Left lung (tissue), 10 donors: ENCODE data around the gene KCTD5. TPM values are rescaled to one million over a fixed set of nuclear protein-coding genes. Genes with fewer than 3 reads are reported as not detected.
"Not testable (repeated sequence)": the region's sequence is repeated elsewhere in the genome, so short reads cannot be mapped to it uniquely, and the experiment has no call there.

Experiments
- ATAC-seq: fragments of 200-7000 bp; cut with Tn5 transposase; one replicate; pipeline ENCODE4 v1.9.1; 2020; ENCODE audit warnings: moderate library complexity
- DNase-seq, 4 donors: peaks; one replicate each; pipeline ENCODE4 v3.0.0-alpha.2; 2013 to 2020
- H3K27ac ChIP-seq, 2 donors: fragments of 200-600 bp; sonication (generic) in 1 of 2; one replicate each; pipeline versions ENCODE4 v1.5.0 to v1.8.0; 2020 to 2021
- H3K27me3 ChIP-seq, 2 donors: fragments of 200-600 bp; sonication (generic) in 1 of 2; one replicate each; pipeline versions ENCODE4 v1.5.0 to v1.8.0; 2020 to 2021
- H3K36me3 ChIP-seq, 2 donors: fragments of 200-600 bp; sonication (generic) in 1 of 2; one replicate each; pipeline versions ENCODE4 v1.5.0 to v1.8.0; 2020 to 2021
- H3K4me1 ChIP-seq, 2 donors: fragments of 200-600 bp; one replicate each; pipeline ENCODE4 v1.8.0; 2021
- H3K4me3 ChIP-seq, 2 donors: fragments of 200-600 bp; sonication (generic) in 1 of 2; one replicate each; pipeline versions ENCODE4 v1.5.0 to v1.8.0; 2020 to 2021; ENCODE audit warnings: mild to moderate bottlenecking in 1 of 2
- H3K9me3 ChIP-seq, 2 donors: fragments of 200-600 bp; sonication (generic) in 1 of 2; one replicate each; pipeline versions ENCODE4 v1.5.0 to v1.8.0; 2020 to 2021
- intact Hi-C, 2 donors: fragments of 100-400 bp; cut with DNase I; formaldehyde crosslinking; loops; one replicate each; pipeline versions ENCODE4 v1.11.2 to v1.14.2; 2022
- polyA plus RNA-seq, 6 donors: library from polyadenylated mRNA; unstranded; fragments of 120-200 nt; gene quantifications; one replicate each; pipeline ENCODE4 v1.2.1, GENCODE V29; 2013; ENCODE audit not compliant: insufficient read length in 6 of 6
- total RNA-seq, 2 donors: library from RNA; stranded (reverse); fragmentation: NEBNext Ultra II Directional; extraction: Animal tissue kit (Norgen Biotek cat#: 25700); gene quantifications; one replicate each; pipeline ENCODE4 v1.2.1, GENCODE V29; 2021
- TF ChIP-seq, protein P1 (sequence below), 2 donors: fragments of 200-600 bp; sonication (generic) in 1 of 2; IDR thresholded peaks; one replicate each; pipeline versions ENCODE4 v1.5.0 to v1.8.0; 2021; ENCODE audit warnings: antibody characterized with exemption in 2 of 2
- donor health status: DM: no; HTN: yes; CAD: no.
- donor health status: DM: no; HTN: no; CAD: no.

KCTD5 gene
- total and polyA plus RNA-seq, 8 donors = 18.4 to 28.3 (median 21.4) TPM

DNA sequence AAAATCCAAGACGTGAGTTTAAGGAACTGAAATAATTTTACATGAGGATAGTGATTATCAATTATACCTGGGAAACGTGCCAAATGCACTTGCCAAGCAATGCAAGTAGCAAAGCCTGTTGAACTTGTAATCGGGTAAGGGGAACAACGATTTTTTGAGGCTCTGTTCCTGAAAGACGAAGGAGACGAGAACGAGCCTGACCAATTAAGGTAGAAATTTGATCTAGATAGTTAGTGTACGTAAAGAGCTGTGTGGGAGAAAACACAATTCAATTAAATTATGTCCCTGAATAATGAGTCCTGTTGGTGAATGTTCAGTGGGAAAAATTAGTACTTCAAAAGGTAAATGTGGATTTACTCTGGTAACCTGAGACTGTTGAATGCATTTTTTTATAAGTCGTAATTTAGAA lies 17.7 kb upstream of the KCTD5 start:
- H3K4me3 ChIP-seq = no peak overlapping the region
- H3K9me3 ChIP-seq = no peaks in the 10 kb centered on the region
- TF ChIP-seq, protein P1, sequence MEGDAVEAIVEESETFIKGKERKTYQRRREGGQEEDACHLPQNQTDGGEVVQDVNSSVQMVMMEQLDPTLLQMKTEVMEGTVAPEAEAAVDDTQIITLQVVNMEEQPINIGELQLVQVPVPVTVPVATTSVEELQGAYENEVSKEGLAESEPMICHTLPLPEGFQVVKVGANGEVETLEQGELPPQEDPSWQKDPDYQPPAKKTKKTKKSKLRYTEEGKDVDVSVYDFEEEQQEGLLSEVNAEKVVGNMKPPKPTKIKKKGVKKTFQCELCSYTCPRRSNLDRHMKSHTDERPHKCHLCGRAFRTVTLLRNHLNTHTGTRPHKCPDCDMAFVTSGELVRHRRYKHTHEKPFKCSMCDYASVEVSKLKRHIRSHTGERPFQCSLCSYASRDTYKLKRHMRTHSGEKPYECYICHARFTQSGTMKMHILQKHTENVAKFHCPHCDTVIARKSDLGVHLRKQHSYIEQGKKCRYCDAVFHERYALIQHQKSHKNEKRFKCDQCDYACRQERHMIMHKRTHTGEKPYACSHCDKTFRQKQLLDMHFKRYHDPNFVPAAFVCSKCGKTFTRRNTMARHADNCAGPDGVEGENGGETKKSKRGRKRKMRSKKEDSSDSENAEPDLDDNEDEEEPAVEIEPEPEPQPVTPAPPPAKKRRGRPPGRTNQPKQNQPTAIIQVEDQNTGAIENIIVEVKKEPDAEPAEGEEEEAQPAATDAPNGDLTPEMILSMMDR (IDR thresholded peaks at IDR 0.05) = no peak
- H3K27me3 ChIP-seq = no peaks in the 10 kb centered on the region
- ATAC-seq (no peak), DNase-seq (peak in 2 of 4 donors; percentile 36 to 67)
- no peak overlapping the region for H3K27ac ChIP-seq
- H3K4me1 ChIP-seq = no peaks in the 10 kb centered on the region
- peaks cover 0 to 54% of the 10 kb centered on the region in 2 donors for H3K36me3 ChIP-seq
- intact Hi-C loops = no loop called here

DNA sequence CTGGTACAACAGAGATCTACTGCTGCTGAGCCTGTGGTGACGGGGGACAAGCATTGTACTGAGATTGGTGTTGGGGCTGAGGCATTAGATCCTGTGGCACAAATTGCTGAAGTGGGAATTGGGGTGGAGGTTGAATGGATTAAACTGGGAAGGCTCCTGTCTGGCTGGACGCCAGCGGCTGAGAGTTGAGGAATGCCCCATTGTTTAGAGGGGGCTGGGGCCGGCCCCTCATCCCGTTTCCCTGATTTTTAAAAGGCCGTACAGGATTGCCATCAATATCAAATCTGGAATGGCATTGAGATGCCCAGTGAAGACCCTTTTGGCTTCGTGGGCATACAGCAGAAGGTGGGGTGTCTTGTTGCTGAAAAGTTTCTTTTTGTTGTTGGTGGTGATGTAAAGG lies 15.7 kb upstream of the KCTD5 start:
- H3K4me3 ChIP-seq, DNase-seq, H3K27me3 ChIP-seq, H3K9me3 ChIP-seq, intact Hi-C loops, ATAC-seq, H3K27ac ChIP-seq: not testable (repeated sequence)
- H3K36me3 ChIP-seq = peaks cover 0 to 54% of the 10 kb centered on the region in 2 donors
- peaks cover under 1 to 15% of the 10 kb centered on the region in 2 donors for H3K4me1 ChIP-seq

DNA sequence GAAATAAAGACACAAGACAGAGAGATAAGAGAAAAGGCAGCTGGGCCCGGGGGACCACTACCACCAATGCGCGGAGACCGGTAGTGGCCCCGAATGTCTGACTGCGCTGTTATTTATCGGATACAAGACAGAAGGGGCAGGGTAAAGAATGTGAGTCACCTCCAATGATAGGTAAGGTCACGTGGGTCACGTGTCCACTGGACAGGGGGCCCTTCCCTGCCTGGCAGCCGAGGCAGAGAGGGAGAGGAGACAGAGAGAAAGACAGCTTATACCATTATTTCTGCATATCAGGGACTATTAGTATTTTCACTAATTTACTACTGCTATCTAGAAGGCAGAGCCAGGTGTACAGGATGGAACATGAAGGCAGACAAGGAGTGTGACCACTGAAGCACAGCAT lies 12.7 kb upstream of the KCTD5 start:
- H3K27me3 ChIP-seq, H3K4me3 ChIP-seq, DNase-seq, intact Hi-C loops, ATAC-seq, H3K9me3 ChIP-seq, H3K27ac ChIP-seq: not testable (repeated sequence)
- H3K36me3 ChIP-seq = peaks cover 0 to 43% of the 10 kb centered on the region in 2 donors
- H3K4me1 ChIP-seq = peaks cover 8 to 33% of the 10 kb centered on the region in 2 donors

DNA sequence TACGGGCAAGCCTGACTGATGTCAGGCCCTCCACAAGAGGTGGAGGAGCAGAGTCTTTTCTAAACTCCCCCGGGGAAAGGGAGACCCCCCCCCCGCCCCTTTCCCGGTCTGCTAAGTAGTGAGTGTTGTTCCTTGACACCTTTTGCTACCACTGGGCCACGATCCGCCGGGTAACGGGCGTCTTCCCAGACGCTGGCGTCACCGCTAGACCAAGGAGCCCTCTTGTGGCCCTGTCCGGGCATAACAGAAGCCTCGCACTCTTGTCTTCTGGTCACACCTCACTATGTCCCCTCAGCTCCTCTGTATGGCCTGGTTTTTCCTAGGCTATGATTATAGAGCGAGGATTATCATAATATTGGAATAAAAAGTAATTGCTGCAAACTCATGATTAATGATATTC lies 12.3 kb upstream of the KCTD5 start:
- H3K27me3 ChIP-seq, intact Hi-C loops, ATAC-seq, H3K9me3 ChIP-seq, H3K4me3 ChIP-seq, H3K27ac ChIP-seq: not testable (repeated sequence)
- peaks cover 0 to 43% of the 10 kb centered on the region in 2 donors for H3K36me3 ChIP-seq
- H3K4me1 ChIP-seq = peaks cover 8 to 37% of the 10 kb centered on the region in 2 donors
- DNase-seq = peak in 2 of 4 donors; percentile 71 to 90
- TF ChIP-seq, protein P1 (IDR thresholded peaks at IDR 0.05) = peak; percentile 53 to 71

DNA sequence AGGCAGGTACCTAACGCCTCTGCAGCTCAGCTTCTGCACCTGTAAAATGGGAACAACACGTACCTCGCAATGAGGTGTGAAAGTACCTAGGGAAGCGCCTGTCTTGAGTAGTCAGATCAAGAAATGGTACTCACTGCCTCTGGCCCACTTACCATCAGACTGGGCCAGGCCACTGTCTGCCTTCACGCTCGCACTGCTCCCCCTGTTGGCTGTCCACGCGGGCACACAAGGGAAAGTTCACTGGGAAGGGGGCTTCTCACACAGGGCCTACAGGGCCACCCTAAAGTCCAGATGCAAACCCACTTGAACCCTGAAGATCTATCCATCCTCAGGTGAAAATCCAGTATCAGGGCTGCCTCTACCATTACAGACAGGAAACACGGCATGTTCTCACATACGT lies 11.1 kb upstream of the KCTD5 start:
- H3K9me3 ChIP-seq, H3K4me3 ChIP-seq, H3K27me3 ChIP-seq, ATAC-seq, DNase-seq, intact Hi-C loops, H3K27ac ChIP-seq: not testable (repeated sequence)
- H3K36me3 ChIP-seq = peaks cover 0 to 34% of the 10 kb centered on the region in 2 donors
- TF ChIP-seq, protein P1 (IDR thresholded peaks at IDR 0.05) = peak in 1 of 2 donors; percentile 7
- H3K4me1 ChIP-seq = peaks cover 8 to 43% of the 10 kb centered on the region in 2 donors

DNA sequence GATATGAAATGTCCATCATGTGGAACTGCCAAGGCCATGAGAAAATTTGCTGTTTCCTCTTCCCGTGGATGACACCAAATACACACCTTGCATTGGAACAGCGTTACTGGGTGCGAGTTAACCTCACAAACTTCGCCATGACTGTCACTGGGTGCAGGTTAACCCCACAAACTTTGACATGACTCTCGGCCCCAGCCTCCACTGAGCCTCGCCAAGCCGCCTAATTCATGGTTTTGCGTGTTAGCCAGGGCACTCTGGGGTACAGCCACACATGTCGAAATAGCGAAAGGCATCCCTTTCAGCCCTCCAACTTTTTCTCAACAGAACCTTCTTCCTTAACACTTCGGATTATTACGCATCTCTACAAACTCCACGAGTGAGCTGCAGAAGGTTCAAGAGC lies 10.6 kb upstream of the KCTD5 start:
- Histone ChIP-seq H3K27ac (no peak overlapping the region), H3K4me1 (peaks cover 8 to 43% of the 10 kb centered on the region in 2 donors), H3K9me3 (no peaks in the 10 kb centered on the region), H3K27me3 (no peaks in the 10 kb centered on the region), H3K4me3 (peak overlapping the region in 1 of 2 donors; percentile 62), H3K36me3 (peaks cover 0 to 28% of the 10 kb centered on the region in 2 donors)
- TF ChIP-seq, protein P1 (IDR thresholded peaks at IDR 0.05) = no peak
- intact Hi-C loops = no loop called here
- ATAC-seq = no peak
- no peak for DNase-seq
